K562 (cell line): ENCODE data around the gene MED19. TPM values are rescaled to one million over a fixed set of nuclear protein-coding genes. Genes with fewer than 3 reads are reported as not detected.

ENCODE experiments used
- ATF1 ChIP-seq, 2 experiments: fragments of 450-650 bp in 1 of 2; IDR thresholded peaks; 2 replicates each; pipeline ENCODE4 v1.6.1; 2016; ENCODE audit warnings: missing compliant biosample characterization in 1 of 2, missing genetic modification characterization in 1 of 2
- BRD4 ChIP-seq: fragments of 200-600 bp; sonication (generic); IDR thresholded peaks from 2 replicates; pipeline ENCODE4 v1.6.1; 2017; ENCODE audit warnings: inconsistent platforms
- CEBPG ChIP-seq, 3 experiments: fragments of 200-800 bp in 1 of 3; sonication (Bioruptor generic) in 1 of 3; sonication (generic) in 1 of 3; formaldehyde crosslinking in 1 of 3; IDR thresholded peaks in 2 of 3; conservative IDR thresholded peaks in 1 of 3; 2 replicates each; pipeline versions ENCODE4 v1.6.1 to v1.8.0; 2016 to 2022; ENCODE audit warnings: missing compliant biosample characterization in 2 of 3, missing genetic modification characterization in 2 of 3, mild to moderate bottlenecking in 1 of 3, missing genetic modification reagents in 1 of 3
- FOXA3 ChIP-seq, 2 experiments: fragments of 450-650 bp in 1 of 2; sonication (generic) in 1 of 2; formaldehyde crosslinking; IDR thresholded peaks in 1 of 2; conservative IDR thresholded peaks in 1 of 2; 2 replicates each; pipeline versions ENCODE4 v1.4.0 to v1.8.0; 2020 to 2022; ENCODE audit warnings: mild to moderate bottlenecking in 2 of 2, missing genetic modification reagents in 1 of 2
- KDM4B ChIP-seq, 2 experiments: fragments of 450-650 bp in 1 of 2; sonication (generic) in 1 of 2; IDR thresholded peaks; 2 replicates each; pipeline ENCODE4 v1.6.1; 2016 to 2017; ENCODE audit warnings: borderline replicate concordance in 2 of 2, antibody characterized with exemption in 1 of 2, low read depth in 1 of 2, mild to moderate bottlenecking in 1 of 2
- MAFF ChIP-seq: IDR thresholded peaks from 2 replicates; pipeline ENCODE4 v1.6.1; 2012; ENCODE audit warnings: low read length, improper control_type of control experiment
- MECOM ChIP-seq: fragments of 250-450 bp; sonication (Bioruptor Pico); IDR thresholded peaks from 2 replicates; pipeline ENCODE4 v1.8.0; 2022; ENCODE audit warnings: inconsistent platforms
- NCOA1 ChIP-seq: fragments of 450-650 bp; IDR thresholded peaks from 2 replicates; pipeline ENCODE4 v1.6.1; 2016; ENCODE audit warnings: low read depth
- POLR2AphosphoS5 ChIP-seq: IDR thresholded peaks from 2 replicates; pipeline ENCODE4 v1.6.1; 2011; ENCODE audit warnings: mild to moderate bottlenecking, low read depth, low read length, moderate library complexity; ENCODE audit not compliant: control insufficient read depth, insufficient read depth
- PRDM10 ChIP-seq: fragments of 450-650 bp; IDR thresholded peaks from 2 replicates; pipeline ENCODE4 v1.6.1; 2018; ENCODE audit not compliant: partially characterized antibody
- PTRF ChIP-seq: fragments of 450-650 bp; IDR thresholded peaks from 2 replicates; pipeline ENCODE4 v1.6.1; 2016; ENCODE audit warnings: mild to moderate bottlenecking, missing genetic modification characterization, missing compliant biosample characterization
- RAD51 ChIP-seq: fragments of 450-650 bp; IDR thresholded peaks from 2 replicates; pipeline ENCODE4 v1.7.1; 2016; ENCODE audit warnings: low read depth, mild to moderate bottlenecking, borderline replicate concordance
- RBM22 ChIP-seq: fragments of 200-400 bp; formaldehyde crosslinking; IDR thresholded peaks from 2 replicates; pipeline ENCODE4 v1.6.1; 2018; ENCODE audit warnings: low read length, low read depth; ENCODE audit not compliant: poor library complexity, severe bottlenecking
- SMAD1 ChIP-seq: fragments of 150-350 bp; IDR thresholded peaks from 2 replicates; pipeline ENCODE4 v1.6.1; 2014; ENCODE audit warnings: low read length, low read depth; ENCODE audit not compliant: partially characterized antibody
- TCF3 ChIP-seq: sonication (generic); formaldehyde crosslinking; IDR thresholded peaks from 2 replicates; pipeline ENCODE4 v1.4.0; 2020; ENCODE audit warnings: mild to moderate bottlenecking, missing genetic modification reagents
- THRB ChIP-seq: fragments of 450-650 bp; formaldehyde crosslinking; conservative IDR thresholded peaks from 2 replicates; pipeline ENCODE4 v1.4.0; 2022; ENCODE audit warnings: mild to moderate bottlenecking, missing genetic modification characterization
- ZBTB17 ChIP-seq: fragments of 450-650 bp; formaldehyde crosslinking; IDR thresholded peaks from 2 replicates; pipeline ENCODE4 v1.4.0; 2020; ENCODE audit warnings: mild to moderate bottlenecking
- ZBTB26 ChIP-seq: fragments of 450-650 bp; formaldehyde crosslinking; IDR thresholded peaks from 2 replicates; pipeline ENCODE4 v1.4.0; 2022; ENCODE audit warnings: missing genetic modification characterization
- ZEB2 ChIP-seq: fragments of 450-650 bp; IDR thresholded peaks from 2 replicates; pipeline ENCODE4 v1.6.1; 2016
- ZFP30 ChIP-seq: fragments of 250-450 bp; sonication (Bioruptor Pico); IDR thresholded peaks from 2 replicates; pipeline ENCODE4 v1.8.0; 2022; ENCODE audit warnings: moderate library complexity, mild to moderate bottlenecking, inconsistent platforms, borderline replicate concordance
- ZNF668 ChIP-seq: fragments of 250-450 bp; sonication (Bioruptor Pico); IDR thresholded peaks from 2 replicates; pipeline ENCODE4 v1.8.0; 2022; ENCODE audit warnings: mild to moderate bottlenecking, inconsistent platforms
- ZNF717 ChIP-seq: fragments of 250-450 bp; sonication (Bioruptor Pico); IDR thresholded peaks from 2 replicates; pipeline ENCODE4 v1.5.0; 2021
- polyA plus RNA-seq, 8 experiments: library from polyadenylated mRNA; depleted of rRNA in 4 of 8; stranded (reverse) in 5 of 8; unstranded in 3 of 8; fragments of >200 nt; fragmentation: Nextera tagmentation in 2 of 8; fragmentation: Illumina TruSeq in 1 of 8; extraction: Ambion mirVana in 2 of 8; extraction: Trizol in 1 of 8; gene quantifications; 2 replicates each; pipeline versions ENCODE4 v1.2.1 to v1.2.3, GENCODE V29; 2011 to 2014; ENCODE audit warnings: inconsistent platforms in 1 of 8, missing spikeins in 1 of 8
- total RNA-seq, 7 experiments: library from RNA; depleted of rRNA in 6 of 7; stranded (reverse); fragments of >200 nt in 6 of 7; fragmentation: Illumina TruSeq in 2 of 7; extraction: Trizol in 2 of 7; gene quantifications; 2 replicates each; pipeline versions ENCODE4 v1.2.1 to v1.2.3, GENCODE V29; 2011 to 2021; ENCODE audit warnings: low replicate concordance in 1 of 7

MED19 gene
- total and polyA plus RNA-seq, 9 of the 15 experiments (the other 6 are each of a cell fraction or from before 2014, with no cell fraction given) = 7.3 to 23.5 (median 15.0) TPM

GRCh38 chr11:57735619-57736298, 23.7 kb upstream of the MED19 start (continued):
- TF ChIP-seq RAD51 = peak; percentile 32; the same call in 1 of the 2 replicates
- no peak for TF ChIP-seq ZBTB17 (CRISPR knock-in tag)
- peak; percentile 55 for TF ChIP-seq TCF3 (CRISPR knock-in tag)
- no peak for TF ChIP-seq ZFP30 (CRISPR knock-in tag)
- TF ChIP-seq ATF1 (CRISPR knock-in tag; IDR thresholded peaks at IDR 0.05) = no peak
- TF ChIP-seq ATF1 (tag; IDR thresholded peaks at IDR 0.05) = no peak
- TF ChIP-seq RBM22 = no peak
- no peak for TF ChIP-seq ZNF668
- TF ChIP-seq ZBTB26 (CRISPR knock-in tag) = no peak
- TF ChIP-seq MAFF = no peak
- 0 out of 2 replicates have a peak, but pooled peaks have one; percentile 35 for TF ChIP-seq NCOA1
- TF ChIP-seq PTRF (tag) = no peak
- TF ChIP-seq SMAD1 = no peak
- TF ChIP-seq PRDM10 = peak; percentile 65
- peak; percentile 85 for TF ChIP-seq CEBPG (CRISPR knock-in tag; IDR thresholded peaks at IDR 0.05)
- TF ChIP-seq CEBPG (tag; conservative IDR thresholded peaks at IDR 0.05 in 1 of 2, IDR thresholded peaks at IDR 0.05 in 1 of 2) = no peak
- no peak for TF ChIP-seq ZNF717 (CRISPR knock-in tag)
- no peak for TF ChIP-seq KDM4B (IDR thresholded peaks at IDR 0.05; ENCODE audit: borderline replicate concordance in 2 of 2, low read depth in 1 of 2)
- TF ChIP-seq MECOM (CRISPR knock-in tag) = no peak
- no peak for TF ChIP-seq BRD4
- TF ChIP-seq THRB = no peak
- no peak for TF ChIP-seq ZEB2
- TF ChIP-seq POLR2AphosphoS5 = no peak
- no peak for TF ChIP-seq FOXA3 (CRISPR knock-in tag; conservative IDR thresholded peaks at IDR 0.05 in 1 of 2, IDR thresholded peaks at IDR 0.05 in 1 of 2)
